Superior temporal gyrus (tissue), 1 donor: ENCODE results near the gene HBB.
"Not testable (repeated sequence)": the region's sequence is repeated elsewhere in the genome, so short reads cannot be mapped to it uniquely, and the experiment has no call there.

Source experiments
- DNase-seq: peaks from one replicate; pipeline ENCODE4 v3.0.0-alpha.2; 2016; ENCODE audit errors: extremely low spot score

HBB gene

GRCh38 chr11:5226732-5227310, at the start of gene HBB:
HBB (minus strand) TSS chr11:5227071; CDS start chr11:5227021, 50 bp downstream.
- DNase-seq, result no peak

DNA sequence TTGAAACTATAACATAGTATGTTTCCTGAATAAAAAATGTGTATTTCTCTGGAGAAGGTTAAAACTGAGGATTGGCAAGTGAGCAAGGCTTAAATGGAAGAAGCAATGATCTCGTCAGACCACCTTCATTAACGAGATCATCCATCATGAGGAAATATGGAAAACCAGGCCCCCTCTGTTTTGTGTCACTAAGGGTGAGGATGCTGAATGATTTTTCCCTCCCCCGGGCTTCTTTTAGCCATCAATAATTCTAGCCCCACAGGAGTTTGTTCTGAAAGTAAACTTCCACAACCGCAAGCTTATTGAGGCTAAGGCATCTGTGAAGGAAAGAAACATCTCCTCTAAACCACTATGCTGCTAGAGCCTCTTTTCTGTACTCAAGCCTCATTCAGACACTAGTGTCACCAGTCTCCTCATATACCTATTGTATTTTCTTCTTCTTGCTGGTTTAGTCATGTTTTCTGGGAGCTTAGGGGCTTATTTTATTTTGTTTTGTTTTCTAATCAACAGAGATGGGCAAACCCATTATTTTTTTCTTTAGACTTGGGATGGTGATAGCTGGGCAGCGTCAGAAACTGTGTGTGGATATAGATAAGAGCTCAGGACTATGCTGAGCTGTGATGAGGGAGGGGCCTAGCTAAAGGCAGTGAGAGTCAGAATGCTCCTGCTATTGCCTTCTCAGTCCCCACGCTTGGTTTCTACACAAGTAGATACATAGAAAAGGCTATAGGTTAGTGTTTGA, 48.7 kb upstream of the HBB start:
- no peak for DNase-seq

GRCh38 chr11:5274395-5274794, 47.5 kb upstream of the HBB start:
- DNase-seq, result no peak

GRCh38 chr11:5272395-5273017, 45.6 kb upstream of the HBB start:
- no peak for DNase-seq

DNA sequence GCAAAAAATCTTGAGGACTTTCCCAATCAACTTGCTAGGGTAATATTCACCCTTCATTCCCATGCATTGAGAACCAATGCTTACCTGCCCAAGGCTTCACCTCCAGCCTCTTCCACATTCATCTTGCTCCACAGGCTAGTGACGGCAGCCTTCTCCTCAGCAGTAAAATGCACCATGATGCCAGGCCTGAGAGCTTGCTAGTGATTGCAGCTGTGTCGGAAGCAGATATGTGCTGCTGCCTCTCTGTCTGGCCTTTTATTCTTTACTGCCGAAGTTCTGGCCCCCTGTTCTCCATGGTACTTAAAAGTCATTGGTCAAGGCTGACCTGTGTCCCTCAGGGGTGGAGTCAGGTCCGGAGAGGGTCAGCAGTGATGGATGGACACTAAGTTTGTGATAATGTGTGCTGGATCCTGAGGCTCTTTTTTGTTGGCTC, 42.9 kb upstream of the HBB start, which contains the start of gene HBE1:
Gene HBE1 (minus strand): TSS at position 231 of the 433 bp plus-strand sequence. CDS start 55 bp downstream, at position 176.
- DNase-seq, result no peak

GRCh38 chr11:5267033-5267563, 40.2 kb upstream of the HBB start:
- no peak for DNase-seq

DNA sequence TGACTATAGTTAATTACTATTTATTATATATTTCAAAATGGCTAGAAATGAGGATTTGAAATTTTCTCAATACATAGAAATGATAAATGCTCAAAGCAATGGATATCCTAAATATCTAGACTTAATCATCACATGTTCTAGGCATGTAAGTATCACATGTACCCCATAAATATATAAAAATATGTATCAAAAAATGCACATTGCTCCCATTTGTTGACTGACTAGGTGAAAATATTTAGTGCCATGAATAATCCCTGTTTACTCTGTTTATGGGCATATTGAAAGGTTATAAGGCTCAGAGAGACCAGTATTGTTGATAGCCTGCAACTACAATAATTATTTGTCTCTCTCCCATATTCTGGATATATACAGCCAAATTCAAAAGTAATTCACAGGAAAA, 39.7 kb upstream of the HBB start:
- DNase-seq, result no peak

DNA sequence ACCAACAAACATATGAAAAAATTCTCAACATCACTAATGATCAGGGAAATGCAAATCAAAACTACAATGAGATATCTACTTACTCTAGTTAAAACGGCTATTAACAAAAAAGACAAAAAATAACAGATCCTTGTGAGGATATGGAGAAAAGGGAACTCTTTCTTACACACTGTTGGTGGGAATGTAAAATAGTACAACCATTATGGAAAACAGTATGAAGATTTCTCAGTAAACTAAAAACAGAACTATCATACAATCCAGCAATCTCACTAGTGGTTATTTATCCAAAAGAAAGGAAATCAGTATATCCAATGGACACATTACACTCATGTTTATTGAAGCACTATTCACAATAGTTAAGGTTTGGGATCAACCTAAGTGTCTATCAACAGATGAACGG, 39.0 kb upstream of the HBB start:
- DNase-seq, result no peak

DNA sequence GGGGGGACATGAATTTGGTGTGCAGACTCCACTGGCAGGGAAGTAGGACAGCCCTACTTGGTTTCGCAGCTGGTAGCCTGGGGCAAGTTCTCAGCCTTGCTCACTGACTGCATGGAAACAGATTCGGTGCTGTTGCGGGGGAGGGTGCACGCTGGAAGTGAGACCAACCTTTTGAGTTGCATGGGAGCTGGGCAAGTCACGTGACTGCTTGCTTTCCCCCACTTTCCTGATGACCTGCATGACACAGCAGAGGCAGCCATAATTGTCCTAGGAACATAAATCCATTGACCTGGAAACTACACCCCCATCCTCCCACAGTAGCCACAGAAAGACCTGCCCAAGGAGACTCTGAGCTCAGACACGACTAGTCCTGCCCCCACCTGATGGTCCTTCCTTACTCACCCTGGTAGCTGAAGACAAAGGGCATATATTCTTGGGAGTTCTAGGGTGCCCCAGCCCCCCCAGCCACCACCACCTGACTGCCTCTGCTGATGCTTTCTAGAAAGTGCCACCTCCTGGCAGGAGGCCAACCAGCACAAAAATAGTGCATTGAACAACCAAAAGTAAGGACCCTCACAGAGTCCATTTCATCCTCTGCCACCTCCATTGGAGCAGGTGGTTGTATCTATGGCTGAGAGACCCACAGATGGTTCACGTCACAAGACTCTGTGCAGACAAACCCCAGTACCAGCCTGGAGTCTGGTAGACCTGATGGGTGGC, 31.8 kb upstream of the HBB start:
- no peak for DNase-seq

GRCh38 chr11:5257296-5257695, 30.4 kb upstream of the HBB start:
- no peak for DNase-seq

GRCh38 chr11:5254646-5255413, 28.0 kb upstream of the HBB start, which contains the start of gene HBG2:
HBG2 (minus strand) TSS chr11:5254781; CDS start chr11:5254728, 53 bp downstream.
- DNase-seq, result not testable (repeated sequence)

- not testable (repeated sequence) for DNase-seq
Observed at GRCh38 chr11:5254023-5254422, 27.2 kb upstream of the HBB start.

DNA sequence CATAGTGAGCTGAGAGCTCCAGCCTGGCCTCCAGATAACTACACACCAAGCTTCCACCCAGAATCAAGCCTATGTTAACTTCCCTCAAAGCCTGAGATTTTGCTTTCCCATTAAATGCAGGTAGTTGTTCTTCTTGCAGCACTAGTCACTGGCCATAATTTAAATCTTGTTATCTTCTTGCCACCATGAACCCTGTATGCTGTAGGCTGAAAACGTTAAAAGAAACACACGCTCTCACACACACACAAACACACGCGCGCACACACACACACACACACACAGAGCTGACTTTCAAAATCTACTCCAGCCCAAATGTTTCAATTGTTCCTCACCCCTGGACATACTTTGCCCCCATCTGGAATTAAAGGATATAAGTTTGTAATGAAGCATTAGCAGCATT, 26.6 kb upstream of the HBB start:
- not testable (repeated sequence) for DNase-seq

GRCh38 chr11:5252919-5253265, 26.0 kb upstream of the HBB start:
- no peak for DNase-seq

- DNase-seq, result no peak
Observed at GRCh38 chr11:5252192-5252918, 25.5 kb upstream of the HBB start.

DNA sequence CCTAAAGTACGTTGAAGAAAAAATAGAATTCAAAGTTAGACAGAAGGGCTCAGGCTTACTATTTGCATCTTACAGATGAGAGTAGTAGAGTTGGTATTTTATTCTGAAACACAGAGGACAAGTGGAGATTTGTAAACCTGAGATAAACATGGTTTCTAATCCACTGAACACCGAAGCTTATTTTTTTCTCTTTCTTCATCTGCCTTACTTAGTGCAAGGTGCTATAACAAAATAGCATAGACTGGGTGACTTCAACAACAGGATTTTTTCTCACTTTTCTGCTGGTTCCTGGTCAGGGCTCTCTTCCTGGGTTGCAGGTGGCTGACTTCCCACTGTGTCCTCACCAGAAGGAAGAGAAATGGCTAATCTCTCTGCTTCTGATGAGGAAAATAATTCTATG, 24.9 kb upstream of the HBB start:
- DNase-seq, result no peak

- DNase-seq, result no peak
Observed at GRCh38 chr11:5250543-5251204, 23.8 kb upstream of the HBB start.

GRCh38 chr11:5249807-5250396, 23.0 kb upstream of the HBB start, which contains the start of gene HBG1:
HBG1 (minus strand) TSS chr11:5249857; CDS start chr11:5249804, 53 bp downstream.
- not testable (repeated sequence) for DNase-seq

DNA sequence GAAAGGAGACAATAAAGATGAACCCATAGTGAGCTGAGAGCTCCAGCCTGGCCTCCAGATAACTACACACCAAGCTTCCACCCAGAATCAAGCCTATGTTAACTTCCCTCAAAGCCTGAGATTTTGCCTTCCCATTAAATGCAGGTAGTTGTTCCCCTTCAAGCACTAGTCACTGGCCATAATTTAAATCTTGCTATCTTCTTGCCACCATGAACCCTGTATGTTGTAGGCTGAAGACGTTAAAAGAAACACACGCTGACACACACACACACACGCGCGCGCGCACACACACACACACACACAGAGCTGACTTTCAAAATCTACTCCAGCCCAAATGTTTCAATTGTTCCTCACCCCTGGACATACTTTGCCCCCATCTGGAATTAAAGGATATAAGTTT, 21.6 kb upstream of the HBB start:
- not testable (repeated sequence) for DNase-seq
